ES-I3 (cell line): ENCODE results near the gene STARD5.

Experiments
- H3K36me3 ChIP-seq: 2 replicates; pipeline ENCODE4 v1.6.1; 2013; ENCODE audit warnings: mild to moderate bottlenecking, low read length, control low read depth, moderate library complexity; ENCODE audit not compliant: insufficient read depth
- H3K4me1 ChIP-seq: 2 replicates; pipeline ENCODE4 v1.6.1; 2013; ENCODE audit warnings: mild to moderate bottlenecking, control low read depth, low read length; ENCODE audit not compliant: insufficient read depth
- H3K9ac ChIP-seq: 2 replicates; pipeline ENCODE4 v1.6.1; 2013; ENCODE audit warnings: low read depth, mild to moderate bottlenecking, low read length, moderate library complexity
- H3K9me3 ChIP-seq: 2 replicates; pipeline ENCODE4 v1.6.1; 2013; ENCODE audit warnings: mild to moderate bottlenecking, low read length, moderate library complexity; ENCODE audit not compliant: control insufficient read depth, insufficient read depth

The STARD5 gene

GRCh38 chr15:81284256-81285031 lies 39.5 kb downstream of the STARD5 start:
- H3K4me1 ChIP-seq = no peaks in the 10 kb centered on the region

DNA sequence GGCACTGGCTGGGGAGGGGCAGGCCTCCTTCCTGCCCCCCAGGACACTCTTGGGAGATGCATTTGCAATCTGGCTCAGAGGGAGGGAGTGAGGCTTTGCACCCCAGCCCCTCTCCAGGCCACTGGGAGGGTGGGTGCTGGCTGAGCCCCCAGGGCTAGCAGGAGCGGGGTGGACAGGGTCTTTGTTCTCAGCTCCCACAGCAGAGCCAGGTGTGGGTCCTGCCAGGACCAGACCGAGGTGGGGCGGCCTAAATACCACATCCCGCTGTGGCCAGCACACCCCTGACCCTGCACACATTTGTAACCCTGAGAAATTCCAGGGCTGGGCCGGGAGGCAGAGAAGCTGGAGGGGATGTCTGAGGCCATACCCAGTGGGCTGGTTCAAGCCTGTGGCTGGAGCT lies 41.0 kb downstream of the STARD5 start:
- 0 out of 2 replicates have a peak, but pooled peaks cover 2% of the 10 kb centered on the region for H3K9me3 ChIP-seq
- no peaks in the 10 kb centered on the region for H3K4me1 ChIP-seq
- no peak overlapping the region for H3K9ac ChIP-seq
- H3K36me3 ChIP-seq = no peaks in the 10 kb centered on the region

More at GRCh38 chr15:81284256-81285031, 39.5 kb downstream of the STARD5 start:
- Histone ChIP-seq H3K9me3 (no peaks in the 10 kb centered on the region), H3K9ac (no peak overlapping the region), H3K36me3 (no peaks in the 10 kb centered on the region)

DNA sequence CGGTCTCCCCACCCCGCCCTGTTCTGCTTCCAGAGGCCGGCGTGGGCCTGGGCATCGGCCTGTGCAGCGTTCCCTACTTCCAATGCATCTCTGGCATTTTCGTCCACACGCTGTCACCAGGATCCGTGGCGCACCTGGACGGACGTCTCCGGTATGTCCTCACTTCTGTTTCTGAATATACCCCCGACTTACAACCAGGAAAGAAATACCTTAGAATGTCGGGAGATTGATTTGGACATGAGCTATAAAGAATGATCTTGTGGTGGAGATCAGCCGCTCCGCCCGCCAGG lies 41.4 kb downstream of the STARD5 start:
- Histone ChIP-seq H3K9me3 (0 out of 2 replicates have a peak, but pooled peaks cover 2% of the 10 kb centered on the region), H3K4me1 (no peaks in the 10 kb centered on the region), H3K9ac (no peak overlapping the region), H3K36me3 (no peaks in the 10 kb centered on the region)

GRCh38 chr15:81281766-81282605 lies 42.0 kb downstream of the STARD5 start:
- H3K36me3 ChIP-seq = no peaks in the 10 kb centered on the region
- no peaks in the 10 kb centered on the region for H3K4me1 ChIP-seq
- H3K9me3 ChIP-seq = 0 out of 2 replicates have a peak, but pooled peaks cover 2% of the 10 kb centered on the region
- H3K9ac ChIP-seq = no peak overlapping the region

DNA sequence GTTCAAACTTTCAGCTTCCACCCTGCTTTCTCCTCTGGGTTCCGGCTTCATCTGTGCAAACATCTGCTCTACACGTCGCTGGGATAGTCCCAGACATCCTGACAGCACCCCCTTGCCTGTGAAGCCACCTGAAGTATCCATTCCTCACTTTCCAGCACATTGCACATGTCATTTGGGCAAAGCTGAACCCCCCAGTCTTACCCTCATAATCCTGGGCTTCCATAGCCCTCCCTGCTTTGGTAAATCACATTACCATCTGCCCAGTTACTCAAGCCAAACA lies 42.5 kb downstream of the STARD5 start:
- no peaks in the 10 kb centered on the region for H3K4me1 ChIP-seq
- H3K36me3 ChIP-seq = no peaks in the 10 kb centered on the region
- H3K9me3 ChIP-seq = 0 out of 2 replicates have a peak, but pooled peaks cover 2% of the 10 kb centered on the region
- no peak overlapping the region for H3K9ac ChIP-seq

DNA sequence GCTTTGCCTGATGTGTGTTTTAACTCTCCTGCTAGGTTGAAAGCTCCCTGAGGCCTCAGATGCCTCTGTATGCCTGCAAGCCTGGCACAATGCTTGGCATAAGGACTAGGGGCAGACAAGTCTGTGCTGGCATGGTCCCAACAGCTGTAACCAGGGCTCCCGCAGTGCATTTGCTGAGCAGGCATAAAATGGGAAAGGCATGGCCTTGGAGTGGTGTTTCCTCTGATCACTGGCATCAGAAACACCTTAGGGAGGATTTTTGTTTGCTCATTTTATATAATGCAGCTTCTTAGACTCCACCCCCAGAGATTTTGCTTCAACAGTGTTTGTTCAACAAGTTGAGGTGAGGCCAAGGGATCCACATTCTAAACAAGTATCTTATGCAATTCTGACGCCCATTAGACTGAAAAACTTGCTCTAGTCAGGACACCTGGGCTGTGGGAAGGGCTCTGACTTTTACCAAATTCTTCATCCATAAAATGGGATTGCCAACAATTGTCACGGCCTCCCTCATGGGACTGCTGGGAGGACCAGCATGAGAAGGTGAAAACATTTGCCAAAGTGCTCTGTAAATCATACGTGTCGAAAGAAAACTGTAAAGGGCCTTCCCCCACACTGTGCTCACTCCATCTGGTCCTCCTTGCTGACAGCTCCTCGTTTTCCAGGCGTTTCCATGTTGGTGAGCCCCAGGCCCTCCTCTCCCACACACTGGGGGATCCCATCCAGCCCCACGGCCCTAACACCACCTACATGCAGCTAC lies 43.1 kb downstream of the STARD5 start:
- H3K9ac ChIP-seq = no peak overlapping the region
- H3K4me1 ChIP-seq = no peaks in the 10 kb centered on the region

GRCh38 chr15:81279621-81280485 lies 44.1 kb downstream of the STARD5 start:
- Histone ChIP-seq H3K9me3 (0 out of 2 replicates have a peak, but pooled peaks cover 2% of the 10 kb centered on the region), H3K4me1 (no peaks in the 10 kb centered on the region), H3K36me3 (no peaks in the 10 kb centered on the region), H3K9ac (no peak overlapping the region)

More for the DNA sequence above, 43.1 kb downstream of the STARD5 start:
- no peaks in the 10 kb centered on the region for H3K36me3 ChIP-seq
- H3K9me3 ChIP-seq = 0 out of 2 replicates have a peak, but pooled peaks cover 2% of the 10 kb centered on the region

DNA sequence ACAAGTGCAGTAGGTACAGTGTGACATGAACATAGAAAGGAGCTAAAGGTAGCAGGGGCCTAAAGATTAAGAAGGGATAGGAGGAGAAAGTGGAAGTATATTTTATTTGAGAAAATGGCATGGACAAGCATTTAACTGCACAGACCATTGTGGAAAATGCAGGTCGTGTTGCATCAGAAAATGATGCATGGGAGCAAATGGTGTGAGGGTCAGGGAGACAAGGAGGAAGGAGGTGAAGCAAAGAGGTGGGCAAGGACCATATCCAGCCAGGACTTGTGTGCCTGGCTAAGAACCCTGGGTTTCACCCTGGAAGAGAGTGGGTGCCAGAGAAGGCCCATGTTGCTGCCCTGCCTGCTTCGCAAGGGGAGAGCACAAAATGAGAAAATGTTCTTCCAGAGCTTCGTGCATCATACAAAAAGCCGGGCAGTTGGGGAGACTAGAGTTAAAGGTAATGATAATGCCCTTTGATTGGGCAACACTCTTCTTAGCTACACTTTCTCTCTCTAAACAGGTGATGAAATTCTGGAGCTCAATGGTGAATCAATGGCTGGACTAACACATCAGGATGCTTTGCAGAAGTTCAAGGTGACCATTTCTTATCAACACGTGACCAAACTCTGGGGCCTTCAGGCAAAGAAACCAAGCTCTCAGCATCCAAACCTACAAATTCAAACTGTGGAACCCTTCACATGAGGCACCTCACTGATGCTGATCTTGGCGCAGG lies 45.5 kb downstream of the STARD5 start:
- Histone ChIP-seq H3K9ac (no peak overlapping the region), H3K36me3 (no peaks in the 10 kb centered on the region), H3K4me1 (no peaks in the 10 kb centered on the region), H3K9me3 (0 out of 2 replicates have a peak, but pooled peaks cover 2% of the 10 kb centered on the region)

- Histone ChIP-seq H3K36me3 (no peaks in the 10 kb centered on the region), H3K9me3 (0 out of 2 replicates have a peak, but pooled peaks cover 2% of the 10 kb centered on the region), H3K9ac (no peak overlapping the region), H3K4me1 (no peaks in the 10 kb centered on the region)
These were observed 46.1 kb downstream of the STARD5 start for GRCh38 chr15:81277851-81278250.

DNA sequence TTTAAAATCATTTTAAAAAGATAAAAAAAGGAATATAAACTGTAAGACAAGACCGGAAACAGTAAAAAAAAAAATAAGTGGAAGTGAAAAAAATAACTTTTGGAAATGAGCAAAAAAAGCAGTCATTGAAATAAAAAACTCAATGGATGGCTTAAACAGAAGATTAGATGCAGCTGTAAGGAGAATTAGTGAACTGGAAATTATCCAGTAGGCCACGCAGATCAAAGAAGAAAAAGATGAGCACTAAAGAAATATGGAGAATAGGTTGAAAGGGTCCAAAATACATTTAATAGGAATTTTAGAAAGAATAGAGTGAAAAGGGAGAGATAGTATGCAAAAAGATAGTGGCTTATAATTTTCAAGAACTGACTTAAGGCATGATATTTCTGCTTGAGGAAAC lies 47.0 kb downstream of the STARD5 start:
- Histone ChIP-seq H3K9ac (no peak overlapping the region), H3K4me1 (no peaks in the 10 kb centered on the region)

DNA sequence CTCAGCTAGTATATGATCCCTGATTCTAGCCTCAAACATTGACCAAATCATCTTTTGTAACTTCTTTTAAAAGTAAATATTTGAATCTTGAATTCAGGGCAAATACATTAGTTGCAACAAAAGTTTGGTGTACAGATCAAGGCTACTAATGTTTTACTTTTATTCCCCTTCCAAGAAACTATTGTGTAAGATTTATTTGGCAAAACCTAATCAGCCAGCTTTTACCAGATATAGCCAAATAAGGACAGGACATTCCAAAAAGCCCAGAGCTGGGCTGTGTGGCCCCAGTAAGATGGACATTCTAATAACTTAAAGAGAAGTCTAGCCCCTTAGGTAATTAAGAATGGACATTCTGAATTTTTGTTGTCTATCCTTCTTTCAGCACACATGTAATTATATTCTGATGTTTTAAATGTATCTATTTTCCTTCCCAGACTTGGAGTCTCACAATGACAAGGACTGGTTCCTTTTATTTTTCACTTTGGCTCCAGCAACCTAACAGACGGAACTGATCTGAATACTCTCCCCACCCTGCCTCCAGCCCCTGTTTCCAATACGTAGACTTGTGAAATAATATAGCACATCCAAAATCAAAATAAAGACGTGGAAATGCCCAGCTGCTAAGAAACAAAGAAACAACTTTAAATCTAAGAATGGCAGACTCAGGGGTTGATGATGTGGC lies 48.1 kb downstream of the STARD5 start:
- Histone ChIP-seq H3K9ac (no peak overlapping the region), H3K36me3 (no peaks in the 10 kb centered on the region), H3K9me3 (0 out of 2 replicates have a peak, but pooled peaks cover 2% of the 10 kb centered on the region), H3K4me1 (no peaks in the 10 kb centered on the region)

More for the DNA sequence above, 47.0 kb downstream of the STARD5 start:
- H3K36me3 ChIP-seq = no peaks in the 10 kb centered on the region
- 0 out of 2 replicates have a peak, but pooled peaks cover 2% of the 10 kb centered on the region for H3K9me3 ChIP-seq

DNA sequence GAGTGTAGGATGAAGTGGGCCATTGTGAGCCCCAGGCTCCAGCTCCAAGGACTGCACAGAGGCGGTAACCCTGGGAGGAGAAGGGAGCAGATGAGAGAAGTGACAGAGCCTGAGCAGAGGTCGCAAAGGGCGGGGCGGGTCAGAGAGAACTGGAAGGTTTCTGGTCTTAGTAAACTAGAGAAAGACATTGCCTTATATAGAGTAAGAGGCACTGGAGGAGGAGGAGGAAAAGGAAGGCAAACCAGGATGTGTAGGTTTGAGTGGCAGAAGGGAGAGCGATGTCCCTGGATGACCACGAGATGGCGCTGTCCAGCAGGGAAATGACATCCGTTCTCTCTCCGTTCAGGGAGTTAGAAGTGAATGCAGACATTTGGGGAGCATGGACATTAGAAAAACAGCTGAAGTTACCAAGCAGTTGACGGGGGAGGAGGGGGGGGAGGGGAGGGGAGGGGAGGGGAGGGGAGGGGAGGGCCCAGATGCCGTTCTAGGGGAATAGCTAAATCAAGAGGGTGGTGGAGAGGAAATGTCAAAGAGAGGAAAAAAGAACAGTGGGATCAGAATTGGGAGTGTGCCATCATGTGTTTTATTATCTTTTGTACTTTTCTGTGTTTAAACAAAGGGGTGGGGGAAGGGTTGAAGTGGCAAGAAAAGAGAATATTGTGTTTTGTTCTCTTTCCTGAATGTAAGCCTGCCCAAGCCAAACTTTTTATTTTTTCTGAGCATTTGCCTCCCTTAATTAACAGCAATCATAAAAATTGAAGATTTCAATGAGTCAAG lies 48.8 kb downstream of the STARD5 start:
- no peak overlapping the region for H3K9ac ChIP-seq
- no peaks in the 10 kb centered on the region for H3K4me1 ChIP-seq
- H3K36me3 ChIP-seq = no peaks in the 10 kb centered on the region
- 0 out of 2 replicates have a peak, but pooled peaks cover 2% of the 10 kb centered on the region for H3K9me3 ChIP-seq
